HG02588 (cell line): Measurements from ENCODE around the gene RABGEF1.
"Not testable (repeated sequence)": the region's sequence is repeated elsewhere in the genome, so short reads cannot be mapped to it uniquely, and the experiment has no call there.

Source experiments
- ATAC-seq: cut with Tn5 transposase; IDR thresholded peaks from one replicate; pipeline ENCODE4 v1.9.1; 2021; ENCODE audit warnings: mild to moderate bottlenecking, moderate library complexity; ENCODE audit not compliant: unreplicated experiment

RABGEF1 gene

GRCh38 chr7:66740302-66740979 lies at the start of gene RABGEF1:
RABGEF1 (plus strand) TSS chr7:66740733; CDS start chr7:66771900, 31,167 bp downstream.
- peak; percentile 79 for ATAC-seq

GRCh38 chr7:66693331-66693730 lies 47.2 kb upstream of the RABGEF1 start:
- no peak for ATAC-seq

- ATAC-seq, result no peak
Observed at GRCh38 chr7:66694286-66694685, 46.2 kb upstream of the RABGEF1 start.

GRCh38 chr7:66695417-66695816 lies 45.1 kb upstream of the RABGEF1 start:
- ATAC-seq, result not testable (repeated sequence)

- not testable (repeated sequence) for ATAC-seq
Observed at GRCh38 chr7:66696134-66696533, 44.4 kb upstream of the RABGEF1 start.

- no peak for ATAC-seq
Observed at GRCh38 chr7:66696774-66697191, 43.8 kb upstream of the RABGEF1 start.

GRCh38 chr7:66697449-66698438 lies 42.8 kb upstream of the RABGEF1 start:
- ATAC-seq, result no peak

- ATAC-seq, result no peak
Observed at GRCh38 chr7:66698652-66699205, 41.8 kb upstream of the RABGEF1 start.

GRCh38 chr7:66699998-66700397 lies 40.5 kb upstream of the RABGEF1 start:
- ATAC-seq, result no peak

GRCh38 chr7:66700633-66701131 lies 39.9 kb upstream of the RABGEF1 start:
- ATAC-seq, result no peak

- ATAC-seq, result no peak
Observed at GRCh38 chr7:66707825-66708224, 32.7 kb upstream of the RABGEF1 start.

GRCh38 chr7:66710752-66711151 lies 29.8 kb upstream of the RABGEF1 start:
- ATAC-seq, result not testable (repeated sequence)

GRCh38 chr7:66713687-66714086 lies 26.8 kb upstream of the RABGEF1 start:
- ATAC-seq, result no peak

- not testable (repeated sequence) for ATAC-seq
Observed at GRCh38 chr7:66716634-66717033, 23.9 kb upstream of the RABGEF1 start.

GRCh38 chr7:66720561-66720960 lies 20.0 kb upstream of the RABGEF1 start:
- no peak for ATAC-seq

- no peak for ATAC-seq
Observed at GRCh38 chr7:66725843-66726242, 14.7 kb upstream of the RABGEF1 start.

- no peak for ATAC-seq
Observed at GRCh38 chr7:66727058-66727457, 13.5 kb upstream of the RABGEF1 start.

- no peak for ATAC-seq
Observed at GRCh38 chr7:66728571-66728970, 12.0 kb upstream of the RABGEF1 start.

GRCh38 chr7:66729274-66729673 lies 11.3 kb upstream of the RABGEF1 start:
- no peak for ATAC-seq

- ATAC-seq, result no peak
Observed at GRCh38 chr7:66731986-66732385, 8.5 kb upstream of the RABGEF1 start.

GRCh38 chr7:66732439-66732838 lies 8.1 kb upstream of the RABGEF1 start:
- no peak for ATAC-seq
